ENCODE results near the gene ALAS1. TPM values are rescaled to one million over a fixed set of nuclear protein-coding genes. Genes with fewer than 3 reads are reported as not detected.

Gene ALAS1
- total RNA-seq (2022): 29.2 and 35.7 TPM in 2 replicates
- Bru-seq, nascent RNA: percentile 62 among the genes with signal in this experiment
- BruChase-seq, experiment 1, labeled RNA remaining after a 6-hour chase: percentile 69 among the genes with signal in this experiment
- BruChase-seq, experiment 2, labeled RNA remaining after a 2-hour chase: percentile 66 among the genes with signal in this experiment
- long read RNA-seq, transcript ALAS1-204 (11 exons, 2,125 nt): major isoform, 51 of 90 reads
- long read RNA-seq, transcript ALAS1-201 (11 exons, 2,212 nt): minor isoform, 5 of 90 reads
- long read RNA-seq, transcript ALAS1-205 (12 exons, 2,356 nt): minor isoform, 17 of 90 reads
- long read RNA-seq, partial matches to known transcripts: 5 of 90 reads
- long read RNA-seq, other reads (novel, unspliced or antisense): 10 of 90 reads

GRCh38 chr3:52197842-52198625 is at the start of gene ALAS1:
Gene ALAS1, plus strand, starts transcription at chr3:52198160. Its CDS starts 1,082 bp downstream, at chr3:52199242.
- Mint-ChIP-seq H3K4me3 (ENCODE audit: unreplicated experiment) (peak within 1 kb of the TSS; percentile 97), H3K4me1 (ENCODE audit: insufficient read depth, unreplicated experiment) (peaks cover 28% of the 10 kb centered on the region), H3K9me3 (ENCODE audit: unreplicated experiment) (no peaks in the 10 kb centered on the region), H3K36me3 (ENCODE audit: insufficient read depth, unreplicated experiment) (peaks cover 38% of the 10 kb centered on the region), H3K27me3 (ENCODE audit: insufficient read depth, unreplicated experiment) (no peaks in the 10 kb centered on the region), H3K27ac (ENCODE audit: low read depth, unreplicated experiment) (peak within 1 kb of the TSS; percentile 70)
- DNase-seq (ENCODE audit: unreplicated experiment): peak; percentile 84
- TF ChIP-seq CTCF (IDR thresholded peaks at IDR 0.05; ENCODE audit: unreplicated experiment): no peak
- POLR2A ChIA-PET: interaction anchor here (0.9 to 1.3 kb wide), 3 partner anchors 12 to 44 kb away, joined by 3 to 4 read pairs (median 3); partner anchors contain the start of gene POC1A
- intact Hi-C loops (cut with micrococcal nuclease): loop anchor here (2.0 kb wide), 1 partner anchor 43 kb away; the partner anchor contains the start of gene POC1A
- BruUV-seq (replicated peaks): TSS peak; percentile 54
- CTCF ChIA-PET: interaction anchor here (0.6 to 1.7 kb wide), 4 partner anchors 10 to 184 kb away, joined by 3 to 4 read pairs (median 3); partner anchors contain the start of gene TWF2

- CTCF ChIA-PET: interaction anchor here (0.7 to 16.5 kb wide), 6 partner anchors 28 to 204 kb away, joined by 3 to 230 read pairs (median 4); no protein-coding TSS in a partner anchor
- DNase-seq (ENCODE audit: unreplicated experiment): no peak
- Mint-ChIP-seq H3K27me3 (ENCODE audit: insufficient read depth, unreplicated experiment) (no peaks in the 10 kb centered on the region), H3K4me1 (ENCODE audit: insufficient read depth, unreplicated experiment) (peaks cover 10% of the 10 kb centered on the region), H3K27ac (ENCODE audit: low read depth, unreplicated experiment) (no peak overlapping the region), H3K36me3 (ENCODE audit: insufficient read depth, unreplicated experiment) (peaks cover 34% of the 10 kb centered on the region), H3K9me3 (ENCODE audit: unreplicated experiment) (no peaks in the 10 kb centered on the region), H3K4me3 (ENCODE audit: unreplicated experiment) (no peak overlapping the region)
- intact Hi-C loops (cut with micrococcal nuclease): no loop called here
- no peak for TF ChIP-seq CTCF (IDR thresholded peaks at IDR 0.05; ENCODE audit: unreplicated experiment)
- POLR2A ChIA-PET: interaction anchor here (0.7 to 1.0 kb wide), 2 partner anchors 92 to 410 kb away, joined by 3 read pairs; partner anchors contain the start of gene DUSP7
- no TSS peak for BruUV-seq (replicated peaks)
Observed at GRCh38 chr3:52149021-52149420, 48.9 kb upstream of the ALAS1 start.

GRCh38 chr3:52149726-52150125 is 48.2 kb upstream of the ALAS1 start:
- peaks cover 10% of the 10 kb centered on the region for H3K4me1 Mint-ChIP-seq (ENCODE audit: insufficient read depth, unreplicated experiment)
- no peak for TF ChIP-seq CTCF (IDR thresholded peaks at IDR 0.05; ENCODE audit: unreplicated experiment)
- intact Hi-C loops (cut with micrococcal nuclease): loop anchor here (5.0 kb wide), 1 partner anchor 188 kb away; no protein-coding TSS in a partner anchor
- ChIA-PET POLR2A (interaction anchor here (0.7 kb wide), 1 partner anchor 146 kb away, joined by 3 read pairs; no protein-coding TSS in a partner anchor), CTCF (interaction anchor here (0.6 to 16.5 kb wide), 4 partner anchors 81 to 238 kb away, joined by 4 to 230 read pairs (median 4); no protein-coding TSS in a partner anchor)
- peaks cover 38% of the 10 kb centered on the region for H3K36me3 Mint-ChIP-seq (ENCODE audit: insufficient read depth, unreplicated experiment)
- H3K27me3 Mint-ChIP-seq (ENCODE audit: insufficient read depth, unreplicated experiment): no peaks in the 10 kb centered on the region
- H3K27ac Mint-ChIP-seq (ENCODE audit: low read depth, unreplicated experiment): no peak overlapping the region
- no peak overlapping the region for H3K4me3 Mint-ChIP-seq (ENCODE audit: unreplicated experiment)
- no peaks in the 10 kb centered on the region for H3K9me3 Mint-ChIP-seq (ENCODE audit: unreplicated experiment)
- DNase-seq (ENCODE audit: unreplicated experiment): no peak
- BruUV-seq (replicated peaks): no TSS peak

All from MCF 10A (cell line).